ENCODE data around the gene GRPR.

GRPR gene

DNA sequence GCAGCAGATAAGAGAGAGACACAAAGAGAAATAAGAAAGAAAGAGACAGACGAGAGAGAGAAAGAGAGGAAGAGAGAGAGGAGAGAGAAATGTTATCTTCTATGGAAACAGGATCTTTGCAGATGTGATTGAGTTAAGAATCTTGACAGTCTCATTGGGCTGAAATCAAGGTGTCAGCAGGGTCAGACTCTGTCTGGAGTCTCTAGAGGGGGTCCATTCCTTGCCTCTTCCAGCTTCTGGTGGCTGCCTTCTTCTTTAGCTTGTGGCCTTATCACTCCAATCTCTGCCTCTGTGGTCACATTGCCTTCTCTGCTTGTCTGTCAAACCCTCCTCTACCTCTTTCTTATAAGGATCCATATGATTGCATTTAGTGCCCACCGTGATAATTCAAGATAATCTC, 21.8 kb upstream of the GRPR start:
- Histone ChIP-seq H3K9ac (ENCODE audit: low read depth in 1 of 2, low read length in 2 of 2) (no peak overlapping the region), H3K36me3 (ENCODE audit: control insufficient read depth in 2 of 2, insufficient read depth in 2 of 2, low read length in 2 of 2) (no peaks in the 10 kb centered on the region), H3K4me3 (ENCODE audit: low read length in 2 of 2) (no peak overlapping the region), H3K27ac (ENCODE audit: low read depth in 2 of 2, low read length in 2 of 2) (no peak overlapping the region), H3K4me1 (ENCODE audit: control insufficient read depth in 2 of 2, insufficient read depth in 2 of 2, low read length in 2 of 2) (no peaks in the 10 kb centered on the region), H3K27me3 (ENCODE audit: control insufficient read depth in 2 of 2, insufficient read depth in 2 of 2, low read length in 2 of 2) (no peaks in the 10 kb centered on the region), H3K9me3 (ENCODE audit: control insufficient read depth in 2 of 2, low read length in 2 of 2) (no peaks in the 10 kb centered on the region)

DNA sequence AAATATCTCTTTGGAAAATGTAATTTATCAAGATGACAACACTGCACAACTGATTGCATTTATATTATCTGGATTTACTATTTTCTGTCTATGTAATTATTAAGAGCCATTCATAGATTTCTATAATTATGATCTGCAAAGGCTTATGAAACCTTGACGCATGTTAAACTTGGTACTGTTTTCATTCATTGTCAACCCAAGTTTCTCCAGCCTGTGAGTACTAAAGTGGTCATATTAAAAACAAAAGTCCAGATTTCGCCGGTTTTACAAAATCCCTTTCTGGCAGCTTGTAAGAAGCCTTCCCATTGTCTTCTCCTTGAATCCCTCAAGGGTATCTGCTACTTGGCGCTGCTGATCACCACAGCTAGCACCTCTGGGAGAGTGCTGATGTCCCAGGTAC, 19.7 kb upstream of the GRPR start:
- no peak overlapping the region for H3K27ac ChIP-seq (ENCODE audit: low read depth in 2 of 2, low read length in 2 of 2)
- no peaks in the 10 kb centered on the region for H3K4me1 ChIP-seq (ENCODE audit: control insufficient read depth in 2 of 2, insufficient read depth in 2 of 2, low read length in 2 of 2)
- H3K9me3 ChIP-seq (ENCODE audit: control insufficient read depth in 2 of 2, low read length in 2 of 2), result no peaks in the 10 kb centered on the region
- H3K4me3 ChIP-seq (ENCODE audit: low read length in 2 of 2), result no peak overlapping the region
- H3K27me3 ChIP-seq (ENCODE audit: control insufficient read depth in 2 of 2, insufficient read depth in 2 of 2, low read length in 2 of 2), result no peaks in the 10 kb centered on the region
- H3K36me3 ChIP-seq (ENCODE audit: control insufficient read depth in 2 of 2, insufficient read depth in 2 of 2, low read length in 2 of 2), result no peaks in the 10 kb centered on the region
- H3K9ac ChIP-seq (ENCODE audit: low read depth in 1 of 2, low read length in 2 of 2), result no peak overlapping the region

DNA sequence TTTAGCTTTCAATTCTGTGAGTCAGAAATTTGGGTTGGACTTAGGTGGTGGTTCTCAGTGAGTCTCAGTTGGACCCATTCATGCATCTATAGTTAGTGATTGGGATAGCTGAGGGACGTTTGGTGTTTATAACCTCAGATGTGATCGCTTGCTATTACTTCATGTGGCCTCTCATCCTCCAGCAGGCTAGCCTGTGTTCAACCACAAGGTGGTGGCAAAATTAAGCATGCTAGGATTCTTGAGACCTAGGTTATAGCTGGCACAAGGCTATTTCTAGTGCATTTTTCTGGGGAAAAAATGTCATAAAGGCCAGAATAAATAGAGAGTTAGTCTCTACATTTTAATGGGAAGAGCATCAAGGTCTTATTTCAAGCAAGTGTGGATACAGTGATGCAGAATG, 10.9 kb upstream of the GRPR start:
- H3K4me3 ChIP-seq (ENCODE audit: low read length in 2 of 2), result no peak overlapping the region
- no peaks in the 10 kb centered on the region for H3K9me3 ChIP-seq (ENCODE audit: control insufficient read depth in 2 of 2, low read length in 2 of 2)

DNA sequence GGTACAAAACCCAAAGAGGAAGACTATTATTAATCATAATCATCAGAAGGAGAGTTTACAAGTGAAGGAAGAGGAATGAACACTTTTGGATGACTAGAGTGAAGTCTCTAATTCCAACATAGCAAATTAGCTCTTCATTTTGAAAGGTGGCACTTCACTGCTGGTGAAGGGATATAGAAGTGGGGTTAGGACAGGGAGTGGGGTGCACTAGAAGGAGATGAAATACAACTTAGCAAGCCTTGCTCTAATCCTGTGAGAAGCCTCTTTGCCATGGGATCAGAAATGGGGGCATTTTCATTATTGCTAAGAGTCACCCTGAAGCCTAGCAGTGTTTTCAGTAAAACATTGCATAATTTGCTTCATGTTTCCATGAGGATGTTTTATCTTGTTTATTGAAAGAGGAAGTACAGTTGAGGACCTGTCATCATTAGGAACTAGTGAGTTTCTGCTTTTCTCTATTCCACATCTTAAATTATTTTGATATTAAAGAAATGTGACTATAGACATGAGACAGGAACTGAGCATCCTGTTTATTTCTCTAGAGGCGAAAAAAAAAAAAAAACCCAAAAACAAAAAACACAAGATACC, 9.3 kb upstream of the GRPR start:
- no peak overlapping the region for H3K9ac ChIP-seq (ENCODE audit: low read depth in 1 of 2, low read length in 2 of 2)
- peaks cover 0 to 6% of the 10 kb centered on the region in 2 donors for H3K27me3 ChIP-seq (ENCODE audit: control insufficient read depth in 2 of 2, insufficient read depth in 2 of 2, low read length in 2 of 2)
- H3K4me3 ChIP-seq (ENCODE audit: low read length in 2 of 2), result no peak overlapping the region
- no peaks in the 10 kb centered on the region for H3K36me3 ChIP-seq (ENCODE audit: control insufficient read depth in 2 of 2, insufficient read depth in 2 of 2, low read length in 2 of 2)
- H3K27ac ChIP-seq (ENCODE audit: low read depth in 2 of 2, low read length in 2 of 2), result no peak overlapping the region
- H3K4me1 ChIP-seq (ENCODE audit: control insufficient read depth in 2 of 2, insufficient read depth in 2 of 2, low read length in 2 of 2), result no peaks in the 10 kb centered on the region
- H3K9me3 ChIP-seq (ENCODE audit: control insufficient read depth in 2 of 2, low read length in 2 of 2), result no peaks in the 10 kb centered on the region

More for the DNA sequence above, 10.9 kb upstream of the GRPR start:
- H3K27ac ChIP-seq (ENCODE audit: low read depth in 2 of 2, low read length in 2 of 2), result no peak overlapping the region
- H3K36me3 ChIP-seq (ENCODE audit: control insufficient read depth in 2 of 2, insufficient read depth in 2 of 2, low read length in 2 of 2), result no peaks in the 10 kb centered on the region
- no peak overlapping the region for H3K9ac ChIP-seq (ENCODE audit: low read depth in 1 of 2, low read length in 2 of 2)
- H3K4me1 ChIP-seq (ENCODE audit: control insufficient read depth in 2 of 2, insufficient read depth in 2 of 2, low read length in 2 of 2), result no peaks in the 10 kb centered on the region
- peaks cover 0 to 6% of the 10 kb centered on the region in 2 donors for H3K27me3 ChIP-seq (ENCODE audit: control insufficient read depth in 2 of 2, insufficient read depth in 2 of 2, low read length in 2 of 2)

DNA sequence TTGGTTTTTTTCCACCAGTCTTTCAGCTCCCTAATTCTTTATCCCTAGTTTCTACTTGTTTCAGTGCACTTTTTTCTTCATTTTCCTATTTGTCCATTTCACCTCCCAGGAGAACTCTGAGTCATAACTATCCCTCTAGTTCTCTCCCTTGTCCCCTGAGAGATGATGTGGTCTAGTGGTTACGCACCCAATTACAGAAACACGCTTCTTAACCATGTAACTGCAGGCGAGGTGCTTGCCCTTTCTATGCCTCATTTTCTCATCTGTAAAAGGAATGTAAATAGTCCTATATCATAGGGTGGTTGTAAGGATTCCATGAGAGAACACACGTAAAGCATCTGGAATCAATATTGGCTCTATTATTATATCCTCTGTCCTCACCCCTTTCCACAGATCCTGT, 8.8 kb upstream of the GRPR start:
- no peaks in the 10 kb centered on the region for H3K36me3 ChIP-seq (ENCODE audit: control insufficient read depth in 2 of 2, insufficient read depth in 2 of 2, low read length in 2 of 2)
- H3K9ac ChIP-seq (ENCODE audit: low read depth in 1 of 2, low read length in 2 of 2), result no peak overlapping the region
- no peak overlapping the region for H3K4me3 ChIP-seq (ENCODE audit: low read length in 2 of 2)
- no peaks in the 10 kb centered on the region for H3K4me1 ChIP-seq (ENCODE audit: control insufficient read depth in 2 of 2, insufficient read depth in 2 of 2, low read length in 2 of 2)
- no peaks in the 10 kb centered on the region for H3K9me3 ChIP-seq (ENCODE audit: control insufficient read depth in 2 of 2, low read length in 2 of 2)
- peaks cover 0 to 6% of the 10 kb centered on the region in 2 donors for H3K27me3 ChIP-seq (ENCODE audit: control insufficient read depth in 2 of 2, insufficient read depth in 2 of 2, low read length in 2 of 2)
- H3K27ac ChIP-seq (ENCODE audit: low read depth in 2 of 2, low read length in 2 of 2), result no peak overlapping the region

DNA sequence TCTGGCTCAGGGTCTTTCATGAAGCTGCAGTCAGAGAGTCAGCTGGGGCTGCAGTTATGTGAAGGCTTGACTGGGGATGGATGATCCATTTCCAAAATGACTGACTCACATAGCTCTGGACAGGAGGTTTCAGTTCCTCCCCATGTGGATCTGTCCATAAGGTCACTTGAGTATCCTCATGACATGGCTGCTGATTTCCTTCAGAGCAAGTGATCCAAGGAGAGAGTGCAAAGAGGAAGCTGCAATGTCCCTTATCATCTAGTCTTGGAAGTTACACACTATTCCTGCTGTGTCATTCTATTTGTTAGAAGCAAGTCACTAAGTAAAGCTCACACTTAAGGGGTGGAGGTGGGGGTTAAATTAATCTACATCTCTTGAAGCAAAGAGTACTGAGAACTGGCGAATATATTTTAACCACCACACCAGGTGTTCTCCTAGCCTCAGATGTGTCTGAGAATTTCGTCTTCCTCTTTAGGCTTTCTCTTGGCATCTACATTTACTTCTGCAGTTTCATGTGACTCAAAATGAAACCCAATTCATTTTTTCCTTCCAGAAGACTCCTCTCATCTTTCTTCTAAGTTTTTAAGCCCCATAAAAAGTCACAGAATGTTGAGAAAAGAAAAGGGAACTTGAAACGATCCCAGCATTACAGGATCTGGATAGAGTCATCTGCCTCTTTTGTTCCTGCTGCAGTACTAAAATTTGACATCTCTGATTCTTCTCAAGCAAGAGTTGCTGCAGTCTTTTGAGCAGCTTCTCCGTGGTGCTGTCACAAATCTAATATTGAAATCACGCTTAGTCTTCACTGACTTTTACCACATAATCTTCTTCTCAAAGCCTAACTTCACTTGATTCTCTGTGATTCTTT, 3.8 kb upstream of the GRPR start:
- no peak overlapping the region for H3K9ac ChIP-seq (ENCODE audit: low read depth in 1 of 2, low read length in 2 of 2)
- peaks cover 8 to 11% of the 10 kb centered on the region in 2 donors for H3K27me3 ChIP-seq (ENCODE audit: control insufficient read depth in 2 of 2, insufficient read depth in 2 of 2, low read length in 2 of 2)
- H3K36me3 ChIP-seq (ENCODE audit: control insufficient read depth in 2 of 2, insufficient read depth in 2 of 2, low read length in 2 of 2), result no peaks in the 10 kb centered on the region
- H3K9me3 ChIP-seq (ENCODE audit: control insufficient read depth in 2 of 2, low read length in 2 of 2), result no peaks in the 10 kb centered on the region
- H3K4me1 ChIP-seq (ENCODE audit: control insufficient read depth in 2 of 2, insufficient read depth in 2 of 2, low read length in 2 of 2), result no peaks in the 10 kb centered on the region
- H3K4me3 ChIP-seq (ENCODE audit: low read length in 2 of 2), result no peak overlapping the region
- no peak overlapping the region for H3K27ac ChIP-seq (ENCODE audit: low read depth in 2 of 2, low read length in 2 of 2)

DNA sequence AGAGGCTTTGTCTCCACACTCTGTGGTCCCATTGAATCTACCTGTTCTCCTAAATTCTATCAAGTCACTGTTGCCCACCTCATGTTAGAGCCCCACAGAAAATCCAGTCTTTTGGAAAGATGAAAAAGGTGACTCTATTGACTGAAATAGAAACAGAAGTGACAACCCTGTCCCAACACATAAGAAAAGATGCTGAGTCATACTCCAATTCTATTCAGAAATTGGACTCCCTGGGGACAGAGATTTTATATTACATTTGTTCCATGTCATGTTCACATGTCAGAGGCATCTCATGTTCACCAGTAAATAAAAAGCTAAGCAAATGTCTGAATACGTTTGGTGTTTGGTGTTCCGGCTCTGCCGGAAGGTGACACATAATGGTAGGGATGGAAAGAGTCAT, 2.9 kb upstream of the GRPR start:
- Histone ChIP-seq H3K9ac (ENCODE audit: low read depth in 1 of 2, low read length in 2 of 2) (no peak overlapping the region), H3K9me3 (ENCODE audit: control insufficient read depth in 2 of 2, low read length in 2 of 2) (no peaks in the 10 kb centered on the region), H3K4me1 (ENCODE audit: control insufficient read depth in 2 of 2, insufficient read depth in 2 of 2, low read length in 2 of 2) (no peaks in the 10 kb centered on the region), H3K36me3 (ENCODE audit: control insufficient read depth in 2 of 2, insufficient read depth in 2 of 2, low read length in 2 of 2) (no peaks in the 10 kb centered on the region), H3K4me3 (ENCODE audit: low read length in 2 of 2) (no peak overlapping the region), H3K27ac (ENCODE audit: low read depth in 2 of 2, low read length in 2 of 2) (no peak overlapping the region), H3K27me3 (ENCODE audit: control insufficient read depth in 2 of 2, insufficient read depth in 2 of 2, low read length in 2 of 2) (peaks cover 8 to 10% of the 10 kb centered on the region in 2 donors)

DNA sequence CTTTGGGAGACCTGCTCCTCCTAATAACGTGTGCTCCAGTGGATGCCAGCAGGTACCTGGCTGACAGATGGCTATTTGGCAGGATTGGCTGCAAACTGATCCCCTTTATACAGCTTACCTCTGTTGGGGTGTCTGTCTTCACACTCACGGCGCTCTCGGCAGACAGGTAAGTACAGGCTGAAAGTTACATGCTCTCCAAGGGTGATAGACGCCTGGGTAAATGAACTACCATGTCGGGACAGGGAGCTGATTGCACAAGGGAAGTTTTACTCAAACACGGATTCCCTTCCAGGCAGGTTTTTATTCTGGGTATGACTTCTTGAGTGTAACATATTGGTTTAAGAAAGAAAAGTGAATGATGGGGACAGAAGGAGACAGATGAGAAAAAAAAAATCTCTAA, 836 bp downstream of the GRPR start:
- Histone ChIP-seq H3K4me1 (ENCODE audit: control insufficient read depth in 2 of 2, insufficient read depth in 2 of 2, low read length in 2 of 2) (no peaks in the 10 kb centered on the region), H3K9me3 (ENCODE audit: control insufficient read depth in 2 of 2, low read length in 2 of 2) (no peaks in the 10 kb centered on the region), H3K4me3 (ENCODE audit: low read length in 2 of 2) (no peak overlapping the region), H3K27me3 (ENCODE audit: control insufficient read depth in 2 of 2, insufficient read depth in 2 of 2, low read length in 2 of 2) (peaks cover 8 to 15% of the 10 kb centered on the region in 2 donors), H3K36me3 (ENCODE audit: control insufficient read depth in 2 of 2, insufficient read depth in 2 of 2, low read length in 2 of 2) (no peaks in the 10 kb centered on the region), H3K9ac (ENCODE audit: low read depth in 1 of 2, low read length in 2 of 2) (no peak overlapping the region), H3K27ac (ENCODE audit: low read depth in 2 of 2, low read length in 2 of 2) (no peak overlapping the region)

DNA sequence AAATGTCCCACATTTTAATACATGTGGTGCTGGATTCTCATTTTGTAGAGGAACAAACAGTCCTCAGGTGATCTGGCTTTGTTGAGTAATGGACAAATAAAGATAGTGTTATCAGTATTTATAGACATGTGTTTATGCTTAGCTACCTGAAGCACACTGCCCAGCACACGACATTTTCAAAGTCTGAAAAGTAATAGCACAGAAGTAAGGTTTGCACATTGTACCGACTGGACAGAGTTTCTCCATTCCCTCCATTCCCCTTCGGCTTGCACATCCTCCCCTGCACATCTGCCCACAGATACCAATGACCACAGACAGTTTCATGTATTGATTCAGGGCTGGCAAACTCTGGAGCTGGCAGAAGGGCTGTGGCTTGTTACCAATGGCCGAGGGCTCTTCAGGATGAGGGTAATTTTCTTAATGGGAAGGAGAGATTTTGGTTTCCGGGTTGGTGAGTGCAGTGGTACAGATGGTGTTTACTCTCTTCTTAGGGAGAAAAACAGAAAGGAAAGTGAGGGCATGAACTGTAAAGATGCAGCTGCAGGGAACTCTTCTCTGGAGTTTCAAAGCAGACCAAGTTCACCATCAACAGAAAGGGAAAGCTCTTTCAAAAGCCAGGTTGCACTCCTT, 2.3 kb downstream of the GRPR start:
- no peak overlapping the region for H3K9ac ChIP-seq (ENCODE audit: low read depth in 1 of 2, low read length in 2 of 2)
- no peaks in the 10 kb centered on the region for H3K9me3 ChIP-seq (ENCODE audit: control insufficient read depth in 2 of 2, low read length in 2 of 2)
- H3K4me1 ChIP-seq (ENCODE audit: control insufficient read depth in 2 of 2, insufficient read depth in 2 of 2, low read length in 2 of 2), result no peaks in the 10 kb centered on the region
- no peaks in the 10 kb centered on the region for H3K36me3 ChIP-seq (ENCODE audit: control insufficient read depth in 2 of 2, insufficient read depth in 2 of 2, low read length in 2 of 2)
- H3K27me3 ChIP-seq (ENCODE audit: control insufficient read depth in 2 of 2, insufficient read depth in 2 of 2, low read length in 2 of 2), result peaks cover 8 to 15% of the 10 kb centered on the region in 2 donors
- H3K27ac ChIP-seq (ENCODE audit: low read depth in 2 of 2, low read length in 2 of 2), result no peak overlapping the region
- no peak overlapping the region for H3K4me3 ChIP-seq (ENCODE audit: low read length in 2 of 2)

DNA sequence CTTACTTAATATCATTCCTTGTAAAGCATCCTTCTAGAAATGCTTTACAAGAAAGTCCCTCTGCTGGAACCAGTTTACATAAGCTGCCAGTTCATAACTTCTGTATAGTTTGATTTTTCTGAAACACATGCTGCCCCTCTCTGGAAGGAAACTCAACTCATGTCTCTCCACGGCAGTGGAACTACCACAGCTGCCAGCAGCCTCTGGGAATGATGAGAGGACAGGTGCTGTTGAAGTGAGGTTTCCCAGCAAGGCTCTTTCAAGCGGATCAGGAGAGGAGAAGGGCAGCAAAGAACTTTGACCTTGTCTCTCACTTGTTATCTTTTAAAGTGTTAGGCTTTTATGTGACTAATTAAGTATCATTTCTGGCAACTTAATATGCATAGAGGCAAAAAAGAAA, 7.3 kb downstream of the GRPR start:
- Histone ChIP-seq H3K27me3 (ENCODE audit: control insufficient read depth in 2 of 2, insufficient read depth in 2 of 2, low read length in 2 of 2) (peaks cover 0 to 7% of the 10 kb centered on the region in 2 donors), H3K27ac (ENCODE audit: low read depth in 2 of 2, low read length in 2 of 2) (no peak overlapping the region), H3K9me3 (ENCODE audit: control insufficient read depth in 2 of 2, low read length in 2 of 2) (no peaks in the 10 kb centered on the region), H3K36me3 (ENCODE audit: control insufficient read depth in 2 of 2, insufficient read depth in 2 of 2, low read length in 2 of 2) (no peaks in the 10 kb centered on the region), H3K9ac (ENCODE audit: low read depth in 1 of 2, low read length in 2 of 2) (no peak overlapping the region), H3K4me1 (ENCODE audit: control insufficient read depth in 2 of 2, insufficient read depth in 2 of 2, low read length in 2 of 2) (no peaks in the 10 kb centered on the region), H3K4me3 (ENCODE audit: low read length in 2 of 2) (no peak overlapping the region)

Data from mucosa of rectum (tissue), 2 donors.